Tibial artery (tissue), 4 donors: ENCODE results near the gene ARHGAP29.

Experiments
- DNase-seq, 2 donors: peaks; one replicate each; pipeline ENCODE4 v3.0.0-alpha.2; 2019
- H3K27ac ChIP-seq, 2 donors: fragments of 200-600 bp; sonication (generic) in 1 of 2; 1 replicate in 1 of 2; 2 replicates in 1 of 2; pipeline ENCODE4 v1.5.1; 2018 to 2019; ENCODE audit warnings: mild to moderate bottlenecking in 1 of 2
- H3K27me3 ChIP-seq, 2 donors: fragments of 200-600 bp; sonication (generic) in 1 of 2; one replicate each; pipeline versions ENCODE4 v1.5.1 to v1.6.0; 2016 to 2019
- H3K36me3 ChIP-seq, 3 donors: fragments of 200-600 bp; sonication (generic) in 2 of 3; one replicate each; pipeline ENCODE4 v1.5.1; 2016 to 2019; ENCODE audit warnings: mild to moderate bottlenecking in 2 of 3
- H3K4me1 ChIP-seq, 4 donors: fragments of 200-600 bp; sonication (generic) in 2 of 4; 1 replicate in 3 of 4; 2 replicates in 1 of 4; pipeline ENCODE4 v1.5.1; 2016 to 2019
- H3K4me3 ChIP-seq, 2 donors: fragments of 200-600 bp; sonication (generic) in 1 of 2; 1 replicate in 1 of 2; 2 replicates in 1 of 2; pipeline ENCODE4 v1.5.1; 2018 to 2019; ENCODE audit warnings: mild to moderate bottlenecking in 2 of 2
- H3K9me3 ChIP-seq, 3 donors: fragments of 200-600 bp; sonication (generic) in 1 of 3; one replicate each; pipeline ENCODE4 v1.5.1; 2016 to 2019
- CTCF ChIP-seq, 2 experiments: fragments of 200-600 bp in 1 of 2; fragments of 450-650 bp in 1 of 2; IDR thresholded peaks; one replicate each; pipeline ENCODE4 v1.5.1; 2017 to 2019; ENCODE audit warnings: antibody characterized with exemption in 2 of 2, mild to moderate bottlenecking in 1 of 2, moderate library complexity in 1 of 2
- intact Hi-C: fragments of 100-400 bp; cut with DNase I; formaldehyde crosslinking; loops from one replicate; pipeline ENCODE4 v1.15.0; 2023; ENCODE audit warnings: low total_unique reads

The ARHGAP29 gene

GRCh38 chr1:94253456-94254017, 16.2 kb upstream of the ARHGAP29 start:
- TF ChIP-seq CTCF (IDR thresholded peaks at IDR 0.05) = no peak
- intact Hi-C loops = no loop called here

DNA sequence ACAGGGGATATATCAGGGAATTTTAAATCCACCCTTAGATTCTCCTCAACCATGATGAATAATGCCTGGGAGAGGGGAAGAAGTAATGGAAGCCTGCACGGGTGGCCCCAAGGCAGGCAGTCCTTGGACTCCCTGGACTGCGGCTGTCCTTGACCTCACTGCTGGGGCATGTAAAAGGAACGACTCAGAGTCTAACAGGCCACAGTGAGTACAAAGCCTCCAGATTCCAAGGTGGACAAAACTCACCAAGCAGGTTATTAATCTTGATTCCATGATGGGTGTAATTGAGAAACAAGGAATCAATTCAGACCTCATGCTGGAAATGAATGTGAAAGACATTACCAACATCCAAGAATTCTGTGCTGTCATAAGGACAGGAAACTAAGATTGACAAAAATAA, 13.0 kb upstream of the ARHGAP29 start:
- intact Hi-C loops = no loop called here
- no peak for DNase-seq
- no peak for TF ChIP-seq CTCF (IDR thresholded peaks at IDR 0.05)
- H3K4me3 ChIP-seq = no peak overlapping the region
- peaks cover 0 to 14% (median 6%) of the 10 kb centered on the region in 4 donors for H3K4me1 ChIP-seq
- no peaks in the 10 kb centered on the region for H3K27me3 ChIP-seq
- H3K36me3 ChIP-seq = no peaks in the 10 kb centered on the region
- H3K9me3 ChIP-seq = no peaks in the 10 kb centered on the region
- no peak overlapping the region for H3K27ac ChIP-seq

More at GRCh38 chr1:94253456-94254017, 16.2 kb upstream of the ARHGAP29 start:
- Histone ChIP-seq H3K27me3 (no peaks in the 10 kb centered on the region), H3K4me3 (no peak overlapping the region), H3K27ac (no peak overlapping the region), H3K36me3 (no peaks in the 10 kb centered on the region), H3K4me1 (peaks cover 3 to 16% (median 8%) of the 10 kb centered on the region in 4 donors), H3K9me3 (no peaks in the 10 kb centered on the region)
- DNase-seq = no peak

- Histone ChIP-seq H3K27me3 (no peaks in the 10 kb centered on the region), H3K27ac (no peak overlapping the region)
Observed at GRCh38 chr1:94248956-94249688, 11.7 kb upstream of the ARHGAP29 start.

DNA sequence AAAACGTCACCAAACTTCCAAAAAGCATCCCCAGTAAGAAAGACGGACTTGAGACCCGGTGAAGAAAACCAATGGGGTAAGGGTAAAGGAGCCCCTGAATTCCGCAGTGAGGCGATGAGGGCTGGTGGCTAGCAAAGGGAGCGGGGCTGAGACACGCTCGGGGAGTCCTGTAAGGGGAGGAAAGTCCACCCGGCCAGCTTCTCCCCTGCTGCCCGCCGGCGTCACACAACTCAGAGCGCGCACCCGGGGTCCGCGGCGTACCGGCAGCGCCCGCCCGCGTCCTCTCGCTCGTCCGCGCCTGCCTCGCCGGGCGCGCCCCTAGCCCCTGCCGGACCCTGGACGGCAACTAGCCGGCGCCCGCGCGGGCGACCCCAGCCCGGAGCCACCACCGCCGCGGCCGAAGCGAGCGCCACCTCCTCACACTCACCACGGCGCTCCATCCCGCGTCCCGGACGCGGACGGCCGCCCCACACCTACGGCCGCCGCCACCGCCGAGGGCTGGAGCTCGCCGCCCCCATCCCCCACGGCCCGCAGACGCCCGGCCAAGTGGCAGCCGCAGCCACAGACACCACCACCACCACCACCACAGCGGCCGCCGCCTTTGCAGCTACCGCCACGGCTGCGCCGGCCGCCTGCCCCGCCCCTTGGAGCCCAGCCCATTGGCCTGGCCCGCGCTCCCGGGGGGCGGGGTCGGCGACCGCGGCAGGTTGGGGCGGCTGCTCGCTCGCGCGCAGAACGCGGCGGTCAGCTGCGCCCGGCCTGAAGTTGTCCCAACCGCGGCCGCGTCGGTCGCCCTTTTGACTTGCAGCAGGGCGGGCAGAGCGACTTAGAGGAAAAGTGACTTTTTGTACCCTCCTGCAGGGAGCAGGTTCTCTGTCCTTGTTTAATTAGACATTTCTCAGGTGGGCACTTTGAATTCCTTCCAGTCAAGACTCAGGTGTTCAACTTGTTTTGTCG, 10.0 kb upstream of the ARHGAP29 start:
- no peaks in the 10 kb centered on the region for H3K27me3 ChIP-seq
- peak; percentile 70 to 86 for DNase-seq
- peak overlapping the region; percentile 88 to 92 for H3K27ac ChIP-seq
- intact Hi-C loops = no loop called here
- H3K4me1 ChIP-seq = peaks cover 0 to 16% (median 6%) of the 10 kb centered on the region in 4 donors
- peak overlapping the region; percentile 71 to 80 for H3K4me3 ChIP-seq
- H3K36me3 ChIP-seq = no peaks in the 10 kb centered on the region
- TF ChIP-seq CTCF (IDR thresholded peaks at IDR 0.05) = no peak
- H3K9me3 ChIP-seq = peaks cover 0 to 4% (median 0%) of the 10 kb centered on the region in 3 donors

More at GRCh38 chr1:94248956-94249688, 11.7 kb upstream of the ARHGAP29 start:
- no peak for DNase-seq
- no peak for TF ChIP-seq CTCF (IDR thresholded peaks at IDR 0.05)
- Histone ChIP-seq H3K4me3 (no peak overlapping the region), H3K4me1 (peaks cover 0 to 16% (median 6%) of the 10 kb centered on the region in 4 donors), H3K9me3 (no peaks in the 10 kb centered on the region), H3K36me3 (no peaks in the 10 kb centered on the region)
- intact Hi-C loops = no loop called here

DNA sequence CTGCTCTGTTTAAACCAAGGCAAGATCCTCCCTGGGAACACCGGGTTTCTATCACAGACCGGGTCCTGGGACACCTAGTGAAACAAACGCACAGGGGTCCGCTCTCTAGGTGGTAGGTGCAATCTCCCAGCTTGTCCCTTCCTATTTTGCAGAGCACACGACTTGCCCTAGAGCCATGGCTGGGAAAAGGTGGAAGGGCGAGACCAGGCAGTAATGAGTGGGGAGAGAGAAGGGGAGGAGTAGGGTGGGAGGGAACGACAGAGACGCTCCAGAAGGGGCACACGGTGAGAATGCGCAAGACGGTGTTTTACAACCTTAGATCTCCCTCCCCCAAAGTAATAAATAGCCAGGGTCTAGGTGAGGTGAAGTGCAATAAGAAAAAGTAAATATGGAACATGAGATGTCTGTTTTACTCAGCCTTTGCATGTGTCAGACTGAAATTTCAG, 9.3 kb upstream of the ARHGAP29 start:
- no peaks in the 10 kb centered on the region for H3K27me3 ChIP-seq
- DNase-seq = no peak
- intact Hi-C loops = no loop called here

More for the DNA sequence above, 9.3 kb upstream of the ARHGAP29 start:
- Histone ChIP-seq H3K27ac (peak overlapping the region; percentile 88 to 92), H3K9me3 (peaks cover 0 to 6% (median 4%) of the 10 kb centered on the region in 3 donors), H3K4me1 (peaks cover 0 to 16% (median 6%) of the 10 kb centered on the region in 4 donors), H3K36me3 (no peaks in the 10 kb centered on the region), H3K4me3 (peak overlapping the region; percentile 71 to 80)
- TF ChIP-seq CTCF (IDR thresholded peaks at IDR 0.05) = no peak
